ENCODE measurements around the gene ISX. TPM values are rescaled to one million over a fixed set of nuclear protein-coding genes. Genes with fewer than 3 reads are reported as not detected.
"Not testable (repeated sequence)": the region's sequence is repeated elsewhere in the genome, so short reads cannot be mapped to it uniquely, and the experiment has no call there.

ISX gene
- total RNA-seq, 5 donors from 2014 or later (not counting 1 experiment from before 2014, with no cell fraction given), result not detected

DNA sequence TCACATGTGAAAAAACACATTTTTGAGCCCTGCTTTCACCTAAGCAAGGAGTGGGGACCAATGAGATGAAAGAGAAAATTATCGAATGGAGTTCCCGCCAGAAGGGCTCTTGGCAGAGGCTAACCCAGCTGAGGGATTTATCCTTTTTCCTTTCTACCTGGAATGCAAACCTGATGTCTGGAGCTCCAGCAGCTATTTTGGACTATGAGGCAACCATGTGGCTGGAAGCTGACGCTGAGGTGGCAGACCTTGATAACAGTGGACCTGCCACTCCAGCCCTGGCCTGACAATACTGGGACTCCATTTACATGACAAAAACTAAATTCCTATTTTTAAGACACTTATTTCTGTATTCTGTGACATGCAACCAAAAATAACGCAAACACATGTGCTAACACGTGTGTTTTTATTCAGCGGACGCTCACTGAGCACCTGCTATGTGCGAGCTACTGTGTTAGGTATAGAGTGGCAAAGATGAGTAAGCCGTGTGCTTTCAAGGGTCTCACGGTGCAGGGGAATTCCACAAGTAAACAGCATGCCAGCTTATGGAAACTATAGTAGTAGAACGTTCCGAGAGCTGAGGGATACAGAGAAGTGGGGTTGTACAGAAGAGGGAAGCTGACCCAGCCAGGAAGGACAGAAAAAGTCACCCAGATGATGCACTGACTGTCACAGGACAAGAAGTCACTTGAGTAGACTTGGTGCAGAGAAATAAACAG, 19.1 kb upstream of the ISX start:
- H3K9me3 Mint-ChIP-seq, result peaks cover 0 to 4% (median 0%) of the 10 kb centered on the region in 3 donors
- Histone ChIP-seq H3K27me3 (replicated peaks in 1 of 2; ENCODE audit: control insufficient read depth in 2 of 2, extremely low read depth in 1 of 2, insufficient read depth in 2 of 2, low read length in 1 of 2) (peaks cover 0 to 7% of the 10 kb centered on the region in 2 experiments), H3K4me1 (ENCODE audit: control insufficient read depth in 1 of 2, extremely low read depth in 1 of 2, insufficient read depth in 2 of 2, low read length in 2 of 2) (no peaks in the 10 kb centered on the region), H3K36me3 (ENCODE audit: control insufficient read depth in 2 of 2, extremely low read depth in 1 of 2, insufficient read depth in 1 of 2, low read length in 1 of 2) (no peaks in the 10 kb centered on the region), H3K27ac (ENCODE audit: low read length) (no peak overlapping the region), H3K4me3 (ENCODE audit: control insufficient read depth in 1 of 2, extremely low read depth in 1 of 2, low read length in 1 of 2) (no peak overlapping the region), H3K9me3 (no peaks in the 10 kb centered on the region)
- H3K4me1 Mint-ChIP-seq, result no peaks in the 10 kb centered on the region
- no peak overlapping the region for H3K27ac Mint-ChIP-seq
- ChIA-PET CTCF (no interaction called here), POLR2A (no interaction called here)
- no peak for DNase-seq
- no peak for ATAC-seq (replicated peaks in 1 of 4)
- peaks cover 13 to 58% of the 10 kb centered on the region in 2 donors for H3K27me3 Mint-ChIP-seq
- H3K36me3 Mint-ChIP-seq, result no peaks in the 10 kb centered on the region
- 87% methylated on average over 11 of the region's 12 CpGs for WGBS (ENCODE audit: insufficient coverage)
- no peak overlapping the region for H3K4me3 Mint-ChIP-seq

DNA sequence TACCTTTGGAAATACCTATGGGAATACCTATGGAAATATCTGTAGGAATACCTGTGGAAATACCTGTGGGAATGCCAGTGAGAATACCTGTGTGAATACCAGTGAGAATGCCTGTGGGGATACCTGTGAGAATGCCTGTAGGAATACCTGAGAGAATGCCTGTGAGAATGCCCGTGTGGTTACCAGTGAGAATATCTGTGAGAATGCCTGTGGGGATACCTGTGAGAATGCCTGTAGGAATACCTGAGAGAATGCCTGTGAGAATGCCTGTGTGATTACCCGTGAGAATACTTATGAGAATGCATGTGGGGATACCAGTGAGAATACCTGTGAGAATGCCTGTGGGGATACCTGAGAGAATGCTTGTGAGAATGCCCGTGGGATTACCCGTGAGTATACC, 15.9 kb upstream of the ISX start:
- H3K27ac Mint-ChIP-seq; H3K36me3 Mint-ChIP-seq; H3K27me3 ChIP-seq (replicated peaks in 1 of 2; ENCODE audit: control insufficient read depth in 2 of 2, extremely low read depth in 1 of 2, insufficient read depth in 2 of 2, low read length in 1 of 2); H3K9me3 Mint-ChIP-seq; H3K4me3 Mint-ChIP-seq; POLR2A ChIA-PET; DNase-seq; H3K4me3 ChIP-seq (ENCODE audit: control insufficient read depth in 1 of 2, extremely low read depth in 1 of 2, low read length in 1 of 2); H3K4me1 ChIP-seq (ENCODE audit: control insufficient read depth in 1 of 2, extremely low read depth in 1 of 2, insufficient read depth in 2 of 2, low read length in 2 of 2); H3K9me3 ChIP-seq; H3K4me1 Mint-ChIP-seq; H3K27ac ChIP-seq (ENCODE audit: low read length); CTCF ChIA-PET; ATAC-seq (replicated peaks in 1 of 4); H3K36me3 ChIP-seq (ENCODE audit: control insufficient read depth in 2 of 2, extremely low read depth in 1 of 2, insufficient read depth in 1 of 2, low read length in 1 of 2): not testable (repeated sequence)
- WGBS (ENCODE audit: insufficient coverage), result 97% methylated on average over 4 of the region's 4 CpGs
- peaks cover 11 to 61% of the 10 kb centered on the region in 2 donors for H3K27me3 Mint-ChIP-seq

DNA sequence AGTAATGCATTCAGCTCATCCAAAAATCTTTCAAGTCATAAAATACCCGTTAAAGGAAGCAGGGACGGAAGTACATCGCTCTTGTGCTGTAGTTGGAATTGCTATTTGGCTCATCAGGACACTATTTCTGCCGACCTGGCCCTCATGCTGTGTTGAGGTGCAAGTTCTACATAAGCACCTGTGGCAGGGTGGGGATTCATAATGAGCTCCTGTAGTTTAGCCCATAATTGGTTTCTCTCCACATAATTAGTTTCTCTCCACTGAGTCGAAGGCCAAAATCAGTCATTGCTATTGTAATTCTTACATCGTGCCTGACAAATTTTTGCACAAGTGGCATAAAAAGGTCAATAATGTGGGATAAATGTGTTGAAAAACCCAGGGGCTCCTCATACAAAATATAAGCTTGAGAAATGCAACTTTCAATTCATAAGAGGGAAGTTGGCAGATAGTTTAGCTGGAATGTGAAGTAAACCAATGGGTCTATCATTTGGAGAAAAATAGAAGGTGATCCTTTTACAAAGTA, 14.9 kb upstream of the ISX start:
- Histone ChIP-seq H3K9me3 (no peaks in the 10 kb centered on the region), H3K36me3 (ENCODE audit: control insufficient read depth in 2 of 2, extremely low read depth in 1 of 2, insufficient read depth in 1 of 2, low read length in 1 of 2) (no peaks in the 10 kb centered on the region), H3K27me3 (replicated peaks in 1 of 2; ENCODE audit: control insufficient read depth in 2 of 2, extremely low read depth in 1 of 2, insufficient read depth in 2 of 2, low read length in 1 of 2) (peaks cover 0 to 7% of the 10 kb centered on the region in 2 experiments), H3K27ac (ENCODE audit: low read length) (no peak overlapping the region), H3K4me1 (ENCODE audit: control insufficient read depth in 1 of 2, extremely low read depth in 1 of 2, insufficient read depth in 2 of 2, low read length in 2 of 2) (no peaks in the 10 kb centered on the region), H3K4me3 (ENCODE audit: control insufficient read depth in 1 of 2, extremely low read depth in 1 of 2, low read length in 1 of 2) (no peak overlapping the region)
- no peak for ATAC-seq (replicated peaks in 1 of 4)
- no peaks in the 10 kb centered on the region for H3K36me3 Mint-ChIP-seq
- peaks cover 0 to 4% (median 0%) of the 10 kb centered on the region in 3 donors for H3K9me3 Mint-ChIP-seq
- H3K27ac Mint-ChIP-seq, result no peak overlapping the region
- POLR2A ChIA-PET, result no interaction called here
- peaks cover 12 to 58% of the 10 kb centered on the region in 2 donors for H3K27me3 Mint-ChIP-seq
- CTCF ChIA-PET, result no interaction called here
- no peak for DNase-seq
- WGBS (ENCODE audit: insufficient coverage), result no CpG with 5 or more reads among the region's 6 CpGs
- H3K4me3 Mint-ChIP-seq, result no peak overlapping the region
- H3K4me1 Mint-ChIP-seq, result no peaks in the 10 kb centered on the region

DNA sequence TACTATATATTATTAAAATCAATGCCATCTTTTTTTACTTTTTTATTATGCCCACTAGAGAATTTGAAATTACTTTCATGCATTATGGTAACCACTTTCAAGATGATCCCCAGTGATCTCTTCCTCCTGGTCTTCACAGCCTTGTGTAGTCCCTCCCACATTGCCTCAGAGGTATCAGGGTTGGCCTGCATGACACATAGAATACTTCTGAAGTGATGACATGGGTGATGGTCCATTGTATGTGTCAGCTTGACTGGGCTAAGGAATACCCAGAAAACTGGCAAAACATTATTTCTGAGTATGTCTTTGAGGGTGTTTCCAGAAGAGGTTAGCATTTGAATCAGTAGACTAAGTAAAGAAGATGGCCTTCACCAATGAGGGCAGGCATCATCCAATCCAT, 14.2 kb upstream of the ISX start:
- H3K4me3 Mint-ChIP-seq, result no peak overlapping the region
- Histone ChIP-seq H3K4me3 (ENCODE audit: control insufficient read depth in 1 of 2, extremely low read depth in 1 of 2, low read length in 1 of 2) (no peak overlapping the region), H3K4me1 (ENCODE audit: control insufficient read depth in 1 of 2, extremely low read depth in 1 of 2, insufficient read depth in 2 of 2, low read length in 2 of 2) (no peaks in the 10 kb centered on the region), H3K27ac (ENCODE audit: low read length) (no peak overlapping the region), H3K27me3 (replicated peaks in 1 of 2; ENCODE audit: control insufficient read depth in 2 of 2, extremely low read depth in 1 of 2, insufficient read depth in 2 of 2, low read length in 1 of 2) (peaks cover 0 to 4% of the 10 kb centered on the region in 2 experiments), H3K36me3 (ENCODE audit: control insufficient read depth in 2 of 2, extremely low read depth in 1 of 2, insufficient read depth in 1 of 2, low read length in 1 of 2) (no peaks in the 10 kb centered on the region), H3K9me3 (no peaks in the 10 kb centered on the region)
- no peaks in the 10 kb centered on the region for H3K36me3 Mint-ChIP-seq
- CTCF ChIA-PET, result no interaction called here
- no peak overlapping the region for H3K27ac Mint-ChIP-seq
- H3K4me1 Mint-ChIP-seq, result no peaks in the 10 kb centered on the region
- peaks cover 9 to 56% of the 10 kb centered on the region in 2 donors for H3K27me3 Mint-ChIP-seq
- POLR2A ChIA-PET, result no interaction called here
- ATAC-seq (replicated peaks in 1 of 4) (no peak), DNase-seq (no peak)
- H3K9me3 Mint-ChIP-seq, result peaks cover 0 to 4% (median 0%) of the 10 kb centered on the region in 3 donors

DNA sequence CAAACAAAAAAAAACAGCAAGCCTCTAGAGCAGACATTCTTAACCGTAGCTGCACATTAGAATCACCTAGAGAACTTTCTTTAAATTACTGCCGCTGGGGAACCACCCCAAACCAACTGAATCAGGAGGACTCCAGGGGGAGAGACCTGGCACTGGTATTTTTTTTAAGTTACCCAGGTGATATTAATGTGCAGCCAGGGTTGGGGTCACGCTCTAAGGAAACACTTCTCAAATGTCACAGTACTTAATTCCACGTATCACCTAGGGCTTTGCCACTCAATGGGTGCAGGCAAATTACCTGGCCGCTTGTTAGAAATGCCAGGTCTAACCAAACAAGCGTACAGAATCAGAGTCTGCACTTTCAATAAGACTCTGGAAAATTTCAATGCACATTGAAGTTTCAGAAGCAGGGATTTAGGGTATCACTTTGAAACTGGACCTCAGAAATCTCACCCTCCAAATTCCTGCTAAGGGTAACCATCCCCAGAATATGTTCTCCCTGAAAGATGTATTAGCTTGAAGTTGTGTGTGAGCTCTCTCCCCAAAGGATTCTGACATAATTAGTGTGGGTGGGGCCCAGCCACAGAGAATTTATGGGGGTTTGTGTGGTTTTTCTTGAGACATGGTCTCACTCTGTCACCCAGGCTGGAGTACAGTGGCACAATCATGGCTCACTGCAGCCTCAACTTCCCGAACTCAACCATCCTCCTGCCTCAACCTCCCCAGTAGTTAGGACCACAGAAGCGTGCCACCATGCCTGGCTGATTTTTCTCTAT, 12.7 kb upstream of the ISX start:
- Histone ChIP-seq H3K4me3 (ENCODE audit: control insufficient read depth in 1 of 2, extremely low read depth in 1 of 2, low read length in 1 of 2) (no peak overlapping the region), H3K9me3 (no peaks in the 10 kb centered on the region), H3K36me3 (ENCODE audit: control insufficient read depth in 2 of 2, extremely low read depth in 1 of 2, insufficient read depth in 1 of 2, low read length in 1 of 2) (no peaks in the 10 kb centered on the region), H3K27me3 (replicated peaks in 1 of 2; ENCODE audit: control insufficient read depth in 2 of 2, extremely low read depth in 1 of 2, insufficient read depth in 2 of 2, low read length in 1 of 2) (peaks cover 0 to 8% of the 10 kb centered on the region in 2 experiments), H3K4me1 (ENCODE audit: control insufficient read depth in 1 of 2, extremely low read depth in 1 of 2, insufficient read depth in 2 of 2, low read length in 2 of 2) (no peaks in the 10 kb centered on the region), H3K27ac (ENCODE audit: low read length) (no peak overlapping the region)
- H3K27ac Mint-ChIP-seq, result no peak overlapping the region
- ChIA-PET POLR2A (no interaction called here), CTCF (no interaction called here)
- no peaks in the 10 kb centered on the region for H3K36me3 Mint-ChIP-seq
- H3K27me3 Mint-ChIP-seq, result peaks cover 7 to 47% of the 10 kb centered on the region in 2 donors
- no peaks in the 10 kb centered on the region for H3K4me1 Mint-ChIP-seq
- DNase-seq, result no peak
- WGBS (ENCODE audit: insufficient coverage), result 90% methylated on average over 2 of the region's 8 CpGs
- no peaks in the 10 kb centered on the region for H3K9me3 Mint-ChIP-seq
- H3K4me3 Mint-ChIP-seq, result no peak overlapping the region
- ATAC-seq (replicated peaks in 1 of 4), result no peak

DNA sequence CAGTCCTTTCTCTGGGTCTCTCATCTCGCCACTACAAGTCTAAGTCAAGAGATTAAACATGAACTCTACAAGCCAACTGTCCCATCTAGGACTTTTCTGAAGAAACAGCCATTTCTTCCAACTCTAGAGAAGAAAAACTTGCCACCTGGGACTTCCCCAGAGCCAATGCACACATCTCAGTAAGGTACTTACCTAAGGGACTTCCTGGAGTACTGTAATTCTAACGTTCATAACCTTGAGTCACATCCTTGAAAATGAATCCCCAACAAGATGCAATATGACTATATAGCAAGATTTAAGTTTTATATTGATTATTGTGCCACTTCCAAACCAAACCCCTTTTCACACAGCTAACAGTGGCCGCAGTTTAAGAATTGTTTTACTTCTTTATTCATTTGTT, 11.9 kb upstream of the ISX start:
- ChIA-PET POLR2A (no interaction called here), CTCF (no interaction called here)
- Mint-ChIP-seq H3K4me1 (no peaks in the 10 kb centered on the region), H3K9me3 (no peaks in the 10 kb centered on the region), H3K36me3 (no peaks in the 10 kb centered on the region), H3K4me3 (no peak overlapping the region), H3K27ac (no peak overlapping the region), H3K27me3 (peaks cover 3 to 39% of the 10 kb centered on the region in 2 donors)
- Histone ChIP-seq H3K9me3 (no peaks in the 10 kb centered on the region), H3K4me3 (ENCODE audit: control insufficient read depth in 1 of 2, extremely low read depth in 1 of 2, low read length in 1 of 2) (no peak overlapping the region), H3K27ac (ENCODE audit: low read length) (no peak overlapping the region), H3K27me3 (replicated peaks in 1 of 2; ENCODE audit: control insufficient read depth in 2 of 2, extremely low read depth in 1 of 2, insufficient read depth in 2 of 2, low read length in 1 of 2) (peaks cover 0 to 9% of the 10 kb centered on the region in 2 experiments), H3K4me1 (ENCODE audit: control insufficient read depth in 1 of 2, extremely low read depth in 1 of 2, insufficient read depth in 2 of 2, low read length in 2 of 2) (no peaks in the 10 kb centered on the region), H3K36me3 (ENCODE audit: control insufficient read depth in 2 of 2, extremely low read depth in 1 of 2, insufficient read depth in 1 of 2, low read length in 1 of 2) (no peaks in the 10 kb centered on the region)
- no peak for ATAC-seq (replicated peaks in 1 of 4)
- WGBS (ENCODE audit: insufficient coverage), result 14% methylated on average over 1 of the region's 3 CpGs
- no peak for DNase-seq

Measured in T-cell (primary cell).